GM10847 (cell line): ENCODE data around the gene SPRY1.

Source experiments
- POLR2A ChIP-seq: IDR thresholded peaks from 2 replicates; pipeline ENCODE4 v1.6.1; 2011; ENCODE audit not compliant: insufficient read length; ENCODE audit errors: extremely low read depth

Gene SPRY1

GRCh38 chr4:123398066-123398852 is 1.7 kb downstream of the SPRY1 start:
- TF ChIP-seq POLR2A, result no peak

- TF ChIP-seq POLR2A, result no peak
Measured at GRCh38 chr4:123398853-123399626, 2.4 kb downstream of the SPRY1 start.

- TF ChIP-seq POLR2A, result no peak
Measured at GRCh38 chr4:123399627-123400358, 3.2 kb downstream of the SPRY1 start.

- no peak for TF ChIP-seq POLR2A
Measured at GRCh38 chr4:123401271-123402120, 4.9 kb downstream of the SPRY1 start.

- no peak for TF ChIP-seq POLR2A
Measured at GRCh38 chr4:123402121-123402465, 5.5 kb downstream of the SPRY1 start.

GRCh38 chr4:123403080-123403604 is 6.5 kb downstream of the SPRY1 start:
- TF ChIP-seq POLR2A, result no peak

GRCh38 chr4:123404533-123404932 is 7.9 kb downstream of the SPRY1 start:
- TF ChIP-seq POLR2A, result no peak

- TF ChIP-seq POLR2A, result no peak
Measured at GRCh38 chr4:123405267-123405865, 8.8 kb downstream of the SPRY1 start.

- TF ChIP-seq POLR2A, result no peak
Measured at GRCh38 chr4:123406872-123407271, 10.3 kb downstream of the SPRY1 start.

- TF ChIP-seq POLR2A, result no peak
Measured at GRCh38 chr4:123408471-123409084, 12.0 kb downstream of the SPRY1 start.

- no peak for TF ChIP-seq POLR2A
Measured at GRCh38 chr4:123409334-123409733, 12.7 kb downstream of the SPRY1 start.

- TF ChIP-seq POLR2A, result no peak
Measured at GRCh38 chr4:123411514-123411913, 14.9 kb downstream of the SPRY1 start.

- no peak for TF ChIP-seq POLR2A
Measured at GRCh38 chr4:123412091-123412505, 15.5 kb downstream of the SPRY1 start.
